NCI-H146 treated with DMSO at 0.1 percent for 48 hours (cell line): ENCODE data around the gene UNC5A.

Experiments used
- DNase-seq: peaks from one replicate; lab custom pipeline; 2025; ENCODE audit not compliant: unreplicated experiment; lab: John Stamatoyannopoulos, UW

UNC5A gene

GRCh38 chr5:176890455-176891330, 80.3 kb downstream of the UNC5A start:
- no peak for DNase-seq

GRCh38 chr5:176891331-176891958, 81.1 kb downstream of the UNC5A start:
- no peak for DNase-seq

- no peak for DNase-seq
Measured at GRCh38 chr5:176892663-176893062, 82.3 kb downstream of the UNC5A start.

- DNase-seq, result no peak
Measured at GRCh38 chr5:176894298-176894697, 83.9 kb downstream of the UNC5A start.

GRCh38 chr5:176895831-176896230, 85.5 kb downstream of the UNC5A start:
- no peak for DNase-seq

GRCh38 chr5:176897263-176897662, 86.9 kb downstream of the UNC5A start:
- DNase-seq, result no peak

GRCh38 chr5:176899296-176899891, 89.0 kb downstream of the UNC5A start, which contains the start of gene HK3:
HK3 (minus strand) TSS chr5:176899346; CDS start chr5:176896159, 3,187 bp downstream.
- no peak for DNase-seq

GRCh38 chr5:176899946-176900779, 89.8 kb downstream of the UNC5A start:
- DNase-seq, result no peak

GRCh38 chr5:176900780-176901204, 90.4 kb downstream of the UNC5A start:
- no peak for DNase-seq

GRCh38 chr5:176901260-176902101, 91.1 kb downstream of the UNC5A start:
- no peak for DNase-seq

GRCh38 chr5:176902102-176902814, 91.9 kb downstream of the UNC5A start:
- no peak for DNase-seq

- no peak for DNase-seq
Measured at GRCh38 chr5:176902911-176903664, 92.7 kb downstream of the UNC5A start.

- DNase-seq, result no peak
Measured at GRCh38 chr5:176904276-176904675, 93.9 kb downstream of the UNC5A start.

GRCh38 chr5:176906126-176906525, 95.8 kb downstream of the UNC5A start:
- no peak for DNase-seq

GRCh38 chr5:176906796-176907195, 96.4 kb downstream of the UNC5A start:
- DNase-seq, result no peak

- no peak for DNase-seq
Measured at GRCh38 chr5:176908675-176909368, 98.5 kb downstream of the UNC5A start.

GRCh38 chr5:176912115-176912514, 101.8 kb downstream of the UNC5A start:
- no peak for DNase-seq

- DNase-seq, result no peak
Measured at GRCh38 chr5:176915906-176916305, 105.5 kb downstream of the UNC5A start.
